HG03135 (cell line): ENCODE data around the gene ACSL6.

Source experiments
- ATAC-seq: cut with Tn5 transposase; IDR thresholded peaks from one replicate; pipeline ENCODE4 v1.9.1; 2021; ENCODE audit warnings: mild to moderate bottlenecking, moderate library complexity; ENCODE audit not compliant: unreplicated experiment

The ACSL6 gene

GRCh38 chr5:131984956-131985665 is 26.3 kb downstream of the ACSL6 start:
- ATAC-seq: no peak

GRCh38 chr5:131983244-131983771 is 28.1 kb downstream of the ACSL6 start:
- ATAC-seq: no peak

GRCh38 chr5:131981516-131981915 is 29.9 kb downstream of the ACSL6 start:
- ATAC-seq: no peak

- no peak for ATAC-seq
Observed at GRCh38 chr5:131980696-131981095, 30.8 kb downstream of the ACSL6 start.

GRCh38 chr5:131979816-131980215 is 31.6 kb downstream of the ACSL6 start:
- no peak for ATAC-seq

- ATAC-seq: no peak
Observed at GRCh38 chr5:131977212-131977604, 34.2 kb downstream of the ACSL6 start.

- ATAC-seq: no peak
Observed at GRCh38 chr5:131976414-131977211, 34.8 kb downstream of the ACSL6 start.

- ATAC-seq: no peak
Observed at GRCh38 chr5:131974956-131975726, 36.3 kb downstream of the ACSL6 start.

GRCh38 chr5:131974622-131974955 is 36.9 kb downstream of the ACSL6 start:
- no peak for ATAC-seq

GRCh38 chr5:131974016-131974415 is 37.4 kb downstream of the ACSL6 start:
- no peak for ATAC-seq

- no peak for ATAC-seq
Observed at GRCh38 chr5:131973089-131973712, 38.3 kb downstream of the ACSL6 start.

GRCh38 chr5:131968396-131968954 is 43.0 kb downstream of the ACSL6 start:
- ATAC-seq: no peak

- ATAC-seq: no peak
Observed at GRCh38 chr5:131966551-131966950, 44.9 kb downstream of the ACSL6 start.

- no peak for ATAC-seq
Observed at GRCh38 chr5:131965826-131966415, 45.5 kb downstream of the ACSL6 start.

- ATAC-seq: no peak
Observed at GRCh38 chr5:131959906-131960305, 51.6 kb downstream of the ACSL6 start.

GRCh38 chr5:131959136-131959535 is 52.3 kb downstream of the ACSL6 start:
- ATAC-seq: no peak

GRCh38 chr5:131957721-131958441 is 53.6 kb downstream of the ACSL6 start:
- ATAC-seq: no peak

GRCh38 chr5:131953969-131954368 is 57.5 kb downstream of the ACSL6 start:
- ATAC-seq: no peak

GRCh38 chr5:131952301-131952857 is 59.1 kb downstream of the ACSL6 start:
- ATAC-seq: no peak
